Measurements from ENCODE around the gene FOXA3.

DNA sequence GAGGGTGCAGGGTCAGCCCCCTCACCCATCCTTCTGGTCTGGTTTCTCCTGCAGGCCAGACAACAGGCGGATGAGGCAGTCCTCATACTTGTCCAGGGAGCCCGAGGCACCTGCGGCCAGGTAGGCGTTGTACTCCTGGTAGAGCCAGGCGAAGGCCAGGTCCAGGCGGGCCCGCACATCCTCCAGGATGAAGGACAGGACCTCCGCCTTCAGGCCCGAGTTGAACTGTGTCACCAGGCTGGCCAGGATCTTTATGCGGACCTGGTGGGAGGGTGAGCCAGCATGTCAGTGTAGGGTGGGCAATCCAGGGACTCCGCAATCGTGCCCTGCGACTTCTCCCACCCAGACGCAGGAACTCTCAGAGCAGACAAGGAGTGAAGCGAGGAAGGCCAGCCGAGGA lies 35.2 kb upstream of the FOXA3 start:
- TF ChIP-seq EZH2 (IDR thresholded peaks at IDR 0.05; ENCODE audit: borderline replicate concordance, low read depth, low read length, severe bottlenecking) (no peak), CTCF (IDR thresholded peaks at IDR 0.05; ENCODE audit: borderline replicate concordance, extremely low read depth, low read length, poor library complexity, severe bottlenecking) (no peak)
